HG03342 (cell line): ENCODE data around the gene ZNF516.
A peak's percentile ranks its signal among the peaks of the same experiment; 100 is the strongest.

ENCODE experiments used
- ATAC-seq: cut with Tn5 transposase; IDR thresholded peaks from one replicate; pipeline ENCODE4 v1.9.1; 2021; ENCODE audit warnings: mild to moderate bottlenecking, moderate library complexity; ENCODE audit not compliant: unreplicated experiment

ZNF516 gene

GRCh38 chr18:76386886-76387285, 108.2 kb downstream of the ZNF516 start:
- ATAC-seq, result no peak

- ATAC-seq, result no peak
These were observed 109.0 kb downstream of the ZNF516 start for GRCh38 chr18:76386071-76386470.

- no peak for ATAC-seq
These were observed 109.4 kb downstream of the ZNF516 start for GRCh38 chr18:76385681-76385975.

GRCh38 chr18:76384861-76385680, 110.0 kb downstream of the ZNF516 start:
- ATAC-seq, result no peak

- ATAC-seq, result no peak
These were observed 110.8 kb downstream of the ZNF516 start for GRCh38 chr18:76384114-76384790.

- no peak for ATAC-seq
These were observed 111.4 kb downstream of the ZNF516 start for GRCh38 chr18:76383636-76384035.

- ATAC-seq, result no peak
These were observed 112.8 kb downstream of the ZNF516 start for GRCh38 chr18:76382275-76382674.

GRCh38 chr18:76380791-76381405, 114.1 kb downstream of the ZNF516 start:
- no peak for ATAC-seq

- ATAC-seq, result no peak
These were observed 114.8 kb downstream of the ZNF516 start for GRCh38 chr18:76380127-76380729.

GRCh38 chr18:76379226-76380126, 115.6 kb downstream of the ZNF516 start:
- no peak for ATAC-seq

- ATAC-seq, result no peak
These were observed 116.4 kb downstream of the ZNF516 start for GRCh38 chr18:76378526-76379215.

GRCh38 chr18:76377359-76377756, 117.7 kb downstream of the ZNF516 start:
- ATAC-seq, result no peak

GRCh38 chr18:76376668-76377358, 118.2 kb downstream of the ZNF516 start:
- ATAC-seq, result no peak

GRCh38 chr18:76376225-76376624, 118.8 kb downstream of the ZNF516 start:
- no peak for ATAC-seq

- ATAC-seq, result peak; percentile 86
These were observed 120.4 kb downstream of the ZNF516 start for GRCh38 chr18:76374330-76375281.

GRCh38 chr18:76373297-76373696, 121.7 kb downstream of the ZNF516 start:
- no peak for ATAC-seq

GRCh38 chr18:76371301-76372203, 123.5 kb downstream of the ZNF516 start:
- no peak for ATAC-seq
